Duodenal mucosa (tissue), 2 donors: ENCODE data around the gene TNIK.

ENCODE experiments used
- H3K27ac ChIP-seq: one replicate; pipeline ENCODE4 v1.7.0; 2013; ENCODE audit warnings: low read depth, low read length
- H3K27me3 ChIP-seq, 2 donors: one replicate each; pipeline ENCODE4 v1.7.0; 2013; ENCODE audit warnings: low read length in 2 of 2, control low read depth in 1 of 2; ENCODE audit not compliant: insufficient read depth in 2 of 2, control insufficient read depth in 1 of 2
- H3K36me3 ChIP-seq, 2 donors: one replicate each; pipeline ENCODE4 v1.7.0; 2013; ENCODE audit warnings: low read length in 2 of 2, control low read depth in 1 of 2; ENCODE audit not compliant: insufficient read depth in 2 of 2, control insufficient read depth in 1 of 2
- H3K4me1 ChIP-seq, 2 donors: one replicate each; pipeline ENCODE4 v1.7.0; 2013; ENCODE audit warnings: low read length in 2 of 2, control low read depth in 1 of 2; ENCODE audit not compliant: insufficient read depth in 2 of 2, control insufficient read depth in 1 of 2
- H3K4me3 ChIP-seq, 2 donors: one replicate each; pipeline ENCODE4 v1.7.0; 2013; ENCODE audit warnings: low read length in 2 of 2, low read depth in 1 of 2
- H3K9ac ChIP-seq, 2 donors: one replicate each; pipeline ENCODE4 v1.7.0; 2013; ENCODE audit warnings: low read length in 2 of 2, low read depth in 1 of 2
- H3K9me3 ChIP-seq, 2 donors: one replicate each; pipeline ENCODE4 v1.7.0; 2013; ENCODE audit warnings: low read length in 2 of 2, control low read depth in 1 of 2; ENCODE audit not compliant: control insufficient read depth in 1 of 2

TNIK gene

GRCh38 chr3:171229173-171229572 is 231.0 kb downstream of the TNIK start:
- no peaks in the 10 kb centered on the region for H3K27me3 ChIP-seq
- peaks cover 0 to 4% of the 10 kb centered on the region in 2 donors for H3K9me3 ChIP-seq

GRCh38 chr3:171228240-171228639 is 232.0 kb downstream of the TNIK start:
- Histone ChIP-seq H3K4me1 (no peaks in the 10 kb centered on the region), H3K9me3 (peaks cover 0 to 4% of the 10 kb centered on the region in 2 donors), H3K27me3 (no peaks in the 10 kb centered on the region), H3K9ac (no peak overlapping the region), H3K36me3 (peaks cover 0 to 11% of the 10 kb centered on the region in 2 donors), H3K4me3 (no peak overlapping the region), H3K27ac (no peak overlapping the region)

More at GRCh38 chr3:171229173-171229572, 231.0 kb downstream of the TNIK start:
- no peaks in the 10 kb centered on the region for H3K4me1 ChIP-seq
- H3K36me3 ChIP-seq: peaks cover 0 to 11% of the 10 kb centered on the region in 2 donors
- no peak overlapping the region for H3K27ac ChIP-seq
- no peak overlapping the region for H3K4me3 ChIP-seq
- H3K9ac ChIP-seq: no peak overlapping the region

GRCh38 chr3:171227828-171228227 is 232.4 kb downstream of the TNIK start:
- Histone ChIP-seq H3K9me3 (peaks cover 0 to 4% of the 10 kb centered on the region in 2 donors), H3K36me3 (peaks cover 0 to 11% of the 10 kb centered on the region in 2 donors), H3K4me3 (no peak overlapping the region), H3K9ac (no peak overlapping the region), H3K4me1 (no peaks in the 10 kb centered on the region), H3K27me3 (no peaks in the 10 kb centered on the region), H3K27ac (no peak overlapping the region)

- Histone ChIP-seq H3K36me3 (peaks cover 0 to 11% of the 10 kb centered on the region in 2 donors), H3K4me3 (no peak overlapping the region), H3K9ac (no peak overlapping the region), H3K9me3 (peaks cover 0 to 4% of the 10 kb centered on the region in 2 donors), H3K27me3 (no peaks in the 10 kb centered on the region), H3K4me1 (no peaks in the 10 kb centered on the region), H3K27ac (no peak overlapping the region)
Observed at GRCh38 chr3:171227359-171227758, 232.8 kb downstream of the TNIK start.

GRCh38 chr3:171226794-171227193 is 233.4 kb downstream of the TNIK start:
- Histone ChIP-seq H3K27ac (no peak overlapping the region), H3K4me1 (no peaks in the 10 kb centered on the region), H3K36me3 (peaks cover 0 to 11% of the 10 kb centered on the region in 2 donors), H3K9me3 (peaks cover 0 to 4% of the 10 kb centered on the region in 2 donors), H3K9ac (no peak overlapping the region), H3K27me3 (no peaks in the 10 kb centered on the region), H3K4me3 (no peak overlapping the region)

- Histone ChIP-seq H3K4me3 (no peak overlapping the region), H3K36me3 (peaks cover 0 to 11% of the 10 kb centered on the region in 2 donors), H3K9ac (no peak overlapping the region), H3K4me1 (peaks cover 6 to 8% of the 10 kb centered on the region in 2 donors), H3K27ac (no peak overlapping the region), H3K27me3 (no peaks in the 10 kb centered on the region), H3K9me3 (peaks cover 0 to 4% of the 10 kb centered on the region in 2 donors)
Observed at GRCh38 chr3:171225708-171226107, 234.5 kb downstream of the TNIK start.

- no peaks in the 10 kb centered on the region for H3K27me3 ChIP-seq
- no peak overlapping the region for H3K4me3 ChIP-seq
- peaks cover 0 to 11% of the 10 kb centered on the region in 2 donors for H3K36me3 ChIP-seq
- no peak overlapping the region for H3K27ac ChIP-seq
- no peak overlapping the region for H3K9ac ChIP-seq
- H3K9me3 ChIP-seq: peaks cover 0 to 4% of the 10 kb centered on the region in 2 donors
- H3K4me1 ChIP-seq: peaks cover 6 to 8% of the 10 kb centered on the region in 2 donors
Observed at GRCh38 chr3:171225165-171225564, 235.0 kb downstream of the TNIK start.

GRCh38 chr3:171223396-171223795 is 236.8 kb downstream of the TNIK start:
- no peak overlapping the region for H3K27ac ChIP-seq
- no peak overlapping the region for H3K4me3 ChIP-seq
- H3K4me1 ChIP-seq: peaks cover 6 to 8% of the 10 kb centered on the region in 2 donors
- peaks cover 0 to 11% of the 10 kb centered on the region in 2 donors for H3K36me3 ChIP-seq
- H3K27me3 ChIP-seq: no peaks in the 10 kb centered on the region
- peaks cover 0 to 4% of the 10 kb centered on the region in 2 donors for H3K9me3 ChIP-seq
- no peak overlapping the region for H3K9ac ChIP-seq

- H3K9me3 ChIP-seq: peaks cover 0 to 4% of the 10 kb centered on the region in 2 donors
- H3K27me3 ChIP-seq: no peaks in the 10 kb centered on the region
- H3K27ac ChIP-seq: no peak overlapping the region
- H3K4me3 ChIP-seq: no peak overlapping the region
- peaks cover 6 to 8% of the 10 kb centered on the region in 2 donors for H3K4me1 ChIP-seq
- H3K36me3 ChIP-seq: peaks cover 0 to 11% of the 10 kb centered on the region in 2 donors
- no peak overlapping the region for H3K9ac ChIP-seq
Observed at GRCh38 chr3:171222995-171223394, 237.2 kb downstream of the TNIK start.

GRCh38 chr3:171221597-171221996 is 238.6 kb downstream of the TNIK start:
- H3K27me3 ChIP-seq: no peaks in the 10 kb centered on the region
- peaks cover 6 to 8% of the 10 kb centered on the region in 2 donors for H3K4me1 ChIP-seq
- peaks cover 0 to 5% of the 10 kb centered on the region in 2 donors for H3K36me3 ChIP-seq
- H3K27ac ChIP-seq: no peak overlapping the region
- H3K9me3 ChIP-seq: peaks cover 0 to 4% of the 10 kb centered on the region in 2 donors
- H3K9ac ChIP-seq: no peak overlapping the region
- H3K4me3 ChIP-seq: no peak overlapping the region
